HCT116 (cell line): ENCODE results near the gene ZNF341.

Experiments used
- CEBPB ChIP-seq: IDR thresholded peaks from 2 replicates; pipeline ENCODE4 v1.6.1; 2012; ENCODE audit warnings: low read depth
- CTCF ChIP-seq, 3 experiments: fragments of 200-600 bp in 1 of 3; sonication (generic) in 1 of 3; IDR thresholded peaks in 2 of 3; conservative IDR thresholded peaks in 1 of 3; 2 replicates each; pipeline ENCODE4 v1.5.1; 2012 to 2017; ENCODE audit warnings: low read depth in 2 of 3, low read length in 2 of 3, antibody characterized with exemption in 1 of 3, borderline replicate concordance in 1 of 3, control low read depth in 1 of 3, mild to moderate bottlenecking in 1 of 3, mixed read lengths in 1 of 3, mixed run types in 1 of 3, moderate library complexity in 1 of 3; ENCODE audit not compliant: insufficient read depth in 1 of 3
- JUND ChIP-seq: IDR thresholded peaks from 2 replicates; pipeline ENCODE4 v1.6.1; 2012
- POLR2A ChIP-seq: IDR thresholded peaks from 2 replicates; pipeline ENCODE4 v1.7.0; 2011; ENCODE audit warnings: borderline replicate concordance; ENCODE audit not compliant: insufficient read depth, insufficient read length; ENCODE audit errors: extremely low read depth
- POLR2AphosphoS5 ChIP-seq: IDR thresholded peaks from 2 replicates; pipeline ENCODE4 v1.6.1; 2011; ENCODE audit warnings: mild to moderate bottlenecking, low read depth, low read length, moderate library complexity
- REST ChIP-seq: IDR thresholded peaks from 2 replicates; pipeline ENCODE4 v1.6.1; 2012; ENCODE audit warnings: low read depth

- TF ChIP-seq REST (no peak), POLR2A (no peak), CTCF (IDR thresholded peaks at IDR 0.05 in 2 of 3, conservative IDR thresholded peaks at IDR 0.05 in 1 of 3; ENCODE audit: borderline replicate concordance in 1 of 3, insufficient read depth in 1 of 3, low read depth in 2 of 3, low read length in 2 of 3) (no peak), CEBPB (no peak), JUND (no peak), POLR2AphosphoS5 (no peak)
Observed at GRCh38 chr20:33814238-33814712, 82.5 kb downstream of the ZNF341 start.
